ENCODE measurements around the gene CYREN. TPM values are rescaled to one million over a fixed set of nuclear protein-coding genes. Genes with fewer than 3 reads are reported as not detected.
"Not testable (repeated sequence)": the region's sequence is repeated elsewhere in the genome, so short reads cannot be mapped to it uniquely, and the experiment has no call there.

The CYREN gene
- total RNA-seq, 1 donor from 2014 or later: 58.3 TPM

GRCh38 chr7:135177028-135177696, 6.7 kb upstream of the CYREN start:
- peak; percentile 4 for DNase-seq (ENCODE audit: low spot score)

GRCh38 chr7:135175931-135176330, 5.4 kb upstream of the CYREN start:
- no peak for DNase-seq (ENCODE audit: low spot score)

DNA sequence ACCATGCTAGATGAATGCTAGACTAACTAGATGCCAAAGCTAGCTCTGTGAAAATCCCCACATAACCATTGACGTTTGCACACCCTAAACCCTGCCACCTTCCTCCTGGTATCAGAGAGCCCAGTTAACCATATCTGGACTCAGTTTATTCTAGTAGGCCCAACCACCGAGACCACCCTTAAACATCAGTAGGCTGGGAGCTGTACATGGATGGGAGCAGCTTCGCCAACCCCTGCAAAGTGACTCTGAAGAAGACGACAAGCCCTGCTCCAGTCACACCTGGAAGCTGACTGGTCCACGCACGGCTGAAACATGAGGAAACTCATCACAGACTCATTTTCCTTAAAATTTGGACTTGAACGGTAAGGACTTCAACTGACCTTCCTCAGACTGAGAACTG, 4.4 kb upstream of the CYREN start:
- peak; percentile 2 for DNase-seq (ENCODE audit: low spot score)

GRCh38 chr7:135173916-135174315, 3.4 kb upstream of the CYREN start:
- peak; percentile 27 for DNase-seq (ENCODE audit: low spot score)

DNA sequence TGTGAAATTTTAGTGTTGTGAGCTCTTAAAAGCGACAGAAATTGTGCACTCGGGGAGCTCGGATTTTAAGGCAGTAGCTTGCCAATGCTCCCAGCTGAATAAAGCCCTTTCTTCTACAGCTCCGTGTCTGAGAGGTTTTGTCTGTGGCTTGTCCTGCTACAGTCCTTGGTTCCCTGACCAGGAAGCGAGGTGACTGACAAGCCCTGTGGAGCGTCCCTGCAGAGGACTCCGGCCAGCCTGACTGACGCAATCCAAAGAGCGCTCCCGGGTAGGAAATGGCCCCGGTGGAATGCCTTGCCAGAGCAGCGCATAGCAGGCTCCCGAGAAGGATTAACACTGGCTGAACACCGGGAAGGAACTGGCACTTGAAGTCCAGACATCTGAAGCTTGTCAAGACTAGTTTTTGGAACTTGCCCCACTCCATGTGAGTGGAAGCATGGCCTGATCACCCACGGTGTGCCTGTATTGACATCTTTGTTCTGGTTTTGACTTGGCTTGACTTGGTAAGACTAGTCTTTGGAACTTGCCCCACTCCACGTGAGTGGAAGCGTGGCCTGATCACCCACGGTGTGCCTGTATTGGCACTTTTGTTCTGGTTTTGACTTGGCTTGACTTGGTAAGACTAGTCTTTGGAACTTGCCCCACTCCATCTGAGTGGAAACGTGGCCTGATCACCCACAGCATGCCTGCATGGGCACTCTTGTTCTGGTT, 1.2 kb upstream of the CYREN start:
- DNase-seq (ENCODE audit: low spot score): peak; percentile 41

DNA sequence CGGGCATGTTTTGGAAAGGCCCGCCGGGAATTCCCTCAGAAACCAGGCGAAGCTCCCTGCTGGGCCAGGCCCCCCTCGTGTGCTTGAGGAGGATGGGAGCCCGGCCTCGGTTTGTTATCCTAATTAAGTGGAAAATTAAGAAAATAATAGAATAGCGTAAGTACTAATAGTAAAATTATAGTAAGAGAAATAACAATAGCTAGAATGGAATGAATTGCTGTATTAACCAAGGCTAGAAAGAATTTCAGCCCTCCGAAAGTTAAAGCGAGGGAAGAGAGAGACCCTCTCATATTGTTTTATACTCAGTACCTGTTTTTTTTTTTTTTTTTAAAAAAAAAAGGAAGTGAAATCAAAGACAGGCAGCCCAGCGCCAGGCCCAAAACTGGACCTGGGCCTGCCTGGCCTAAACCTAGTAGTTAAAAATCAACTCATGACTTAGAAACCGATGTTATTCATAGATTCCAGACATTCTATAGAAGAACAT, 533 bp upstream of the CYREN start:
- DNase-seq (ENCODE audit: low spot score): not testable (repeated sequence)

- DNase-seq (ENCODE audit: low spot score): no peak
Measured at GRCh38 chr7:135169964-135170273, 588 bp downstream of the CYREN start.

GRCh38 chr7:135169141-135169963, 1.2 kb downstream of the CYREN start:
- DNase-seq (ENCODE audit: low spot score): peak; percentile 56

DNA sequence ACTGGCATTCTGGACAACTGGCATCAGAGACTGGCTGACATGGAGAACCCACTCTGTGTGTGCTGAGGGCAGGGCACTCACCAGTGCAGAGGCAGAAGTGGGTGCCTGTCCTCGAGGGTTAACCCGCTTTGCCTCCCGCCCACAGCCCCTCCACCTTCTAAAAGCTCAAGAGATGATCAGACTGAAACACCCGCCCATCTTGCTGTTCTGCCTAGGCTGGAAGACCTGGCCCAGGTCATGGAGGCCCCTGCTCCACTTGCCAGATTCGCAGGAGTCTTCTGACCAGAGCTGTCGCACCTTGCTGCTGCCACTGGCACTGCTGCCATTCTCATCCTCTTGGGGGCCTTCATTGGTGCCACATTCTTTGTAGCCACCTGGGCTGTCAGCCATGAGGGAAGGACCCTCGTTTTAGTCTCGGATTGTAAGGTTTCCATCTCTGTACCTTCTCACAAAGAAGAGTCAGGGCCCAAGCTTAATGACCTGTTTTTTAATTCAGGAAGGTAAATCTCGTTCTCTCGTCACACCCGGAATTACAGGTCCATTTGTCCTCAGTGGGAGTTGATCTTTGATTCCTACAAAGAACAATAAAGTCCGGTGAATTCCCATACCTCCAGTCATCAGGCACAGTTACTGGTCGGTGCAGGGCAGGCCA, 1.9 kb downstream of the CYREN start:
- no peak for DNase-seq (ENCODE audit: low spot score)

- no peak for DNase-seq (ENCODE audit: low spot score)
Measured at GRCh38 chr7:135168001-135168400, 2.5 kb downstream of the CYREN start.

GRCh38 chr7:135167365-135167917, 3.1 kb downstream of the CYREN start:
- DNase-seq (ENCODE audit: low spot score): no peak

DNA sequence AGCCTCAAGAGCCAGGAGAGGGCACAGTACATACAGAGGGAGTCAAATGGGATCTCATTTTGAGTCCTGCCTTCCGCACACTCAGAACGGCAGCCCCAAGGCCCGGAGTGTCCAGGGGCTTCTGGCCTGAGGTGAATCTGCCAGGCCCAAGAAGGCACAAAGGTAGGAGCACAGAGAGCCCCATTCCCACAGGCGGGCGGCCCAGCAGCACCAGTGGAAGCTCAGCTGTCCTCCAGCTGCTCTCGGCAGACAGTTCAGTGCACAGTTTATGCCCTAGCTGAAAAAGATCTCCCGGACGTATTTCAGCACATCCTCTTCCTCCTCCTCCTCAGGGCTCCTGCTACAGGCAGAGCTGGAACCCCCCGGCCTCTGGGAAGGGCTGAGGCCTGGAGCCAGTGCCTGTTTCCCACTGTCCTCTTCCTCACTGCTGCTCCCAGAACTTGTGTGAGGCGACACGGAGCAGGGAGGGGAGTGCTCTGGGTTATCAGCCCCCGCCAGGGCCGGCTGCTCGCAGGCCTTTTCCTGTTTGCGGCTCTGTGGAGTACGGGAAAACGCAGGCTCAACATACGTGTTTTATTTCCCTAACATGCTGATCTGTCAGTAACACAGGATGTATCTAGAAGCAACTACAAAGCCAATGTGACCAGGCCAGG, 4.0 kb downstream of the CYREN start:
- no peak for DNase-seq (ENCODE audit: low spot score)

- DNase-seq (ENCODE audit: low spot score): no peak
Measured at GRCh38 chr7:135165862-135166261, 4.6 kb downstream of the CYREN start.

DNA sequence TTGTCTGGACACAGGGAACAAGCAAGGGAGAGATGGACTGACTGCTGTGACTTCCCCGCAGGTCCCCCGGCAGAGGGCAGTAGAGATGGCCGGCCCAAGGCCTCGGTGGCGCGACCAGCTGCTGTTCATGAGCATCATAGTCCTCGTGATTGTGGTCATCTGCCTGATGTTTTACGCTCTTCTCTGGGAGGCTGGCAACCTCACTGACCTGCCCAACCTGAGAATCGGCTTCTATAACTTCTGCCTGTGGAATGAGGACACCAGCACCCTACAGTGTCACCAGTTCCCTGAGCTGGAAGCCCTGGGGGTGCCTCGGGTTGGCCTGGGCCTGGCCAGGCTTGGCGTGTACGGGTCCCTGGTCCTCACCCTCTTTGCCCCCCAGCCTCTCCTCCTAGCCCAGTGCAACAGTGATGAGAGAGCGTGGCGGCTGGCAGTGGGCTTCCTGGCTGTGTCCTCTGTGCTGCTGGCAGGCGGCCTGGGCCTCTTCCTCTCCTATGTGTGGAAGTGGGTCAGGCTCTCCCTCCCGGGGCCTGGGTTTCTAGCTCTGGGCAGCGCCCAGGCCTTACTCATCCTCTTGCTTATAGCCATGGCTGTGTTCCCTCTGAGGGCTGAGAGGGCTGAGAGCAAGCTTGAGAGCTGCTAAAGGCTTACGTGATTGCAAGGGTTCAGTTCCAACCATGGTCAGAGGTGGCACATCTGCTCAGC, 6.0 kb downstream of the CYREN start:
- no peak for DNase-seq (ENCODE audit: low spot score)

- DNase-seq (ENCODE audit: low spot score): no peak
Measured at GRCh38 chr7:135162382-135163001, 8.0 kb downstream of the CYREN start.

DNA sequence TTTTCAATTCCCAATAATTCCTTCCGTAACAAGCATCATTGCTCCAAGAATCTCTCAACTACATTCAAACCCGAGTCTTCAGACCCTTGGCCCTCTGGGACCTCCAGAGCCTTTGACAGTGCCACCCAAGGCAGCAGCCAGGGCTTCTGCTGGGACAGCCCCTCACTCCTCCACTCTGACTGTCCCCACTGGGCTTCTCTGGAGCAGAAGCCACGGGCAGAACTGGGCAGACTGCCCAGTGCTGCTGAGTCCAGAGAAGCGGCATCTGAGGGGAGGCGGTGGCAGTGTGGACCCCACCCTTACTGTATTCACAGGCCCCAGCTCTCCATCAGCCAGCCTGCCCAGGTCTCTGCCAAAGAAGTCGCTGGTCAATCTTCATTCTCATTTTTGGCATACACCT, 8.8 kb downstream of the CYREN start:
- no peak for DNase-seq (ENCODE audit: low spot score)

GRCh38 chr7:135160858-135161653, 9.5 kb downstream of the CYREN start:
- DNase-seq (ENCODE audit: low spot score): no peak

GRCh38 chr7:135160098-135160857, 10.2 kb downstream of the CYREN start:
- no peak for DNase-seq (ENCODE audit: low spot score)

Measured in ureter (tissue), 1 donor.